ENCODE measurements around the gene WBP2.

The WBP2 gene

DNA sequence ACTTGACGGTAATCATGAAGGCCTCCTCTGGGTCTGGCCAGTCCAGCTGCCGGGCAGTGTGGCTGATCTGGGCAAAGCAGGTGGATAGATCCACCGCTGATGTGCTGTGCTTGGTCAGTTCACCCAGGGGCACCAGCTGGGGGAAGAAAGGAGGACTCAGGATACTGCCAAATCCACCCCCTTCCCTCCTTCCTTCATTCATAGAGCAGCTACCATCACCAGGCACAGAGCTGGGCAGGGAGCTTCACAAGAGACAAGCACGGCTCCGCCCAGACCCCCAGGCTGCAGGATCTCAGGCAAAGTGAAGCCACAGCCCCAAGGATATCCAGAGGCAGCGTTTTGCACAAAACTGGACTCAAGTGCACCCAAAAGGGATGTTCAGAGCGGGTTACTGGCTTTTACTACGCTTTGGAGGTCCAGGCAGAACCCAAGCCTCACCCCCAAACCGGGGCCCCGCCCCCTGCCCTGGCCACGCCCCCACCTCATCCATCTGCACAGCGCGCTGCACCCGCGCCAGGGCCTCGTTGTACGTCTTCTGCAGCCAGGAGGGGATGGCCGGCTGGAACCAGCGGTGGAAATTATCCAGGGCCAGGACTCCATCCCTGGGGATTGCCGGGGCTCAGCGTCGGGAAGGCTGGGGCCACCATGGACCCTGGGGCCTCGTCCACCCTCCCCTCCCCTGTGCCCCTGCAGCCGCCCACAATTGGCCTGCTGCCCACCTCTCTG is 20.0 kb downstream of the WBP2 start:
- Histone ChIP-seq H3K56ac (ENCODE audit: low read length) (no peak overlapping the region), H3K4me3 (ENCODE audit: low read length) (no peak overlapping the region), H3K79me2 (ENCODE audit: control insufficient read depth, insufficient read depth, low read length) (no peaks in the 10 kb centered on the region), H3K4me2 (ENCODE audit: low read length) (no peak overlapping the region), H4K5ac (ENCODE audit: low read length) (no peak overlapping the region), H3K4ac (ENCODE audit: low read depth, low read length) (no peak overlapping the region), H2BK15ac (replicated peaks; ENCODE audit: low read depth) (no peak overlapping the region), H3K23ac (ENCODE audit: low read length) (no peak overlapping the region), H2AK5ac (ENCODE audit: low read length) (no peak overlapping the region), H3K27me3 (ENCODE audit: insufficient read depth, low read length, poor library complexity) (no peaks in the 10 kb centered on the region), H3K36me3 (ENCODE audit: control insufficient read depth, insufficient read depth, low read length) (no peaks in the 10 kb centered on the region), H2BK5ac (ENCODE audit: low read length) (no peak overlapping the region), H2BK120ac (ENCODE audit: low read depth, low read length) (no peak overlapping the region), H3K4me1 (ENCODE audit: control insufficient read depth, low read depth, low read length) (peaks cover 5% of the 10 kb centered on the region), H3K27ac (ENCODE audit: low read depth, low read length) (no peak overlapping the region), H3K9ac (ENCODE audit: low read length) (no peak overlapping the region), H4K8ac (ENCODE audit: low read depth, low read length) (no peak overlapping the region), H3K18ac (ENCODE audit: low read length) (no peak overlapping the region), H3K79me1 (ENCODE audit: low read length) (no peaks in the 10 kb centered on the region)
- DNase-seq = no peak
- WGBS (ENCODE audit: extremely low coverage, insufficient coverage, low lambda C conversion rate) = no CpG with 5 or more reads among the region's 24 CpGs

DNA sequence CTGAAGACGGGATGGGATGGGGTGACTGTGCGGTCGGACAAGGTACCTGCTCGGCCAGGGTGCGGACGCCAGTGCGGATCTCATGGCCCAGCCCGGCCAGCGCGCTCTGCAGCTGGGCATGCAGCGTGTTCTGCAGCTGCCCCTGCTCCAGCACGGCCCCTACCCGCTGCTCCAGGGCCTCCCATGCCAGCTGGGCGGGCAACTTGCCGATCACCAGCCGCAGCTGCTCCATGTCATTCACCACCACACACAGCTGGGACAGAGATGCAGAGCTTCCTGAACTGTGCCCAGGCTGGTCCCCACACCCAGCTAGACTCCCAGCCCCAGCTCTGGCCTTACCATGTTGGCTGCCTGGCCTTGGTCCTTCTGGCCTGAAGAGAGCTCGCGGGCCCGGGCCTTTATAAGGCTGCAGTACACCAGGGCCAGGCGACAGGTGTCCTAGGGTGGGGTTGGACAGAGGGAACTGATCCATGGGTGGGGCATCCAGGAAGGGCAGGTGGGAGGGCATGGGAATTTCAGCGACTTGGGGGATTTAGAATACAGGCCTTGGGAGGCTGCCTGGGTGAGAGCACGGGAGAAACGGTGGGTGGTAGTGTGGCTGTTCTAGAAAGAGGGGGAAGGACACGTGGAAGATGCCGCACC is 20.7 kb downstream of the WBP2 start:
- H3K79me1 ChIP-seq (ENCODE audit: low read length) = no peaks in the 10 kb centered on the region
- no peak for DNase-seq
- no peak overlapping the region for H4K8ac ChIP-seq (ENCODE audit: low read depth, low read length)
- no peak overlapping the region for H2AK5ac ChIP-seq (ENCODE audit: low read length)
- whole genome bisulfite sequencing (ENCODE audit: extremely low coverage, insufficient coverage, low lambda C conversion rate) = no CpG with 5 or more reads among the region's 25 CpGs
- H2BK5ac ChIP-seq (ENCODE audit: low read length) = no peak overlapping the region
- no peaks in the 10 kb centered on the region for H3K79me2 ChIP-seq (ENCODE audit: control insufficient read depth, insufficient read depth, low read length)
- H3K4me1 ChIP-seq (ENCODE audit: control insufficient read depth, low read depth, low read length) = peaks cover 5% of the 10 kb centered on the region
- no peak overlapping the region for H3K18ac ChIP-seq (ENCODE audit: low read length)
- no peak overlapping the region for H2BK15ac ChIP-seq (replicated peaks; ENCODE audit: low read depth)
- no peaks in the 10 kb centered on the region for H3K36me3 ChIP-seq (ENCODE audit: control insufficient read depth, insufficient read depth, low read length)
- no peak overlapping the region for H4K5ac ChIP-seq (ENCODE audit: low read length)
- H3K27me3 ChIP-seq (ENCODE audit: insufficient read depth, low read length, poor library complexity) = no peaks in the 10 kb centered on the region
- no peak overlapping the region for H3K4me2 ChIP-seq (ENCODE audit: low read length)
- no peak overlapping the region for H3K56ac ChIP-seq (ENCODE audit: low read length)
- no peak overlapping the region for H3K23ac ChIP-seq (ENCODE audit: low read length)
- H3K4me3 ChIP-seq (ENCODE audit: low read length) = no peak overlapping the region
- no peak overlapping the region for H3K27ac ChIP-seq (ENCODE audit: low read depth, low read length)
- H3K9ac ChIP-seq (ENCODE audit: low read length) = no peak overlapping the region
- H2BK120ac ChIP-seq (ENCODE audit: low read depth, low read length) = no peak overlapping the region
- no peak overlapping the region for H3K4ac ChIP-seq (ENCODE audit: low read depth, low read length)

- no peaks in the 10 kb centered on the region for H3K79me2 ChIP-seq (ENCODE audit: control insufficient read depth, insufficient read depth, low read length)
- no peak overlapping the region for H2BK15ac ChIP-seq (replicated peaks; ENCODE audit: low read depth)
- no peak overlapping the region for H2BK5ac ChIP-seq (ENCODE audit: low read length)
- no peak overlapping the region for H3K4ac ChIP-seq (ENCODE audit: low read depth, low read length)
- H3K27me3 ChIP-seq (ENCODE audit: insufficient read depth, low read length, poor library complexity) = no peaks in the 10 kb centered on the region
- no peak overlapping the region for H4K5ac ChIP-seq (ENCODE audit: low read length)
- peak overlapping the region; percentile 60 for H3K9ac ChIP-seq (ENCODE audit: low read length)
- peak overlapping the region; percentile 89 for H3K56ac ChIP-seq (ENCODE audit: low read length)
- no peak overlapping the region for H3K4me3 ChIP-seq (ENCODE audit: low read length)
- H3K27ac ChIP-seq (ENCODE audit: low read depth, low read length) = no peak overlapping the region
- H2AK5ac ChIP-seq (ENCODE audit: low read length) = no peak overlapping the region
- H3K79me1 ChIP-seq (ENCODE audit: low read length) = no peaks in the 10 kb centered on the region
- no CpG with 5 or more reads among the region's 20 CpGs for WGBS (ENCODE audit: extremely low coverage, insufficient coverage, low lambda C conversion rate)
- peaks cover 8% of the 10 kb centered on the region for H3K4me1 ChIP-seq (ENCODE audit: control insufficient read depth, low read depth, low read length)
- H3K18ac ChIP-seq (ENCODE audit: low read length) = peak overlapping the region; percentile 18
- peak overlapping the region; percentile 58 for H3K4me2 ChIP-seq (ENCODE audit: low read length)
- no peaks in the 10 kb centered on the region for H3K36me3 ChIP-seq (ENCODE audit: control insufficient read depth, insufficient read depth, low read length)
- H4K8ac ChIP-seq (ENCODE audit: low read depth, low read length) = no peak overlapping the region
- H3K23ac ChIP-seq (ENCODE audit: low read length) = no peak overlapping the region
- no peak overlapping the region for H2BK120ac ChIP-seq (ENCODE audit: low read depth, low read length)
- DNase-seq = peak; percentile 88
Measured at GRCh38 chr17:75832652-75833400, 22.3 kb downstream of the WBP2 start.

GRCh38 chr17:75832164-75832651 is 22.9 kb downstream of the WBP2 start:
- peak overlapping the region; percentile 37 for H3K9ac ChIP-seq (ENCODE audit: low read length)

DNA sequence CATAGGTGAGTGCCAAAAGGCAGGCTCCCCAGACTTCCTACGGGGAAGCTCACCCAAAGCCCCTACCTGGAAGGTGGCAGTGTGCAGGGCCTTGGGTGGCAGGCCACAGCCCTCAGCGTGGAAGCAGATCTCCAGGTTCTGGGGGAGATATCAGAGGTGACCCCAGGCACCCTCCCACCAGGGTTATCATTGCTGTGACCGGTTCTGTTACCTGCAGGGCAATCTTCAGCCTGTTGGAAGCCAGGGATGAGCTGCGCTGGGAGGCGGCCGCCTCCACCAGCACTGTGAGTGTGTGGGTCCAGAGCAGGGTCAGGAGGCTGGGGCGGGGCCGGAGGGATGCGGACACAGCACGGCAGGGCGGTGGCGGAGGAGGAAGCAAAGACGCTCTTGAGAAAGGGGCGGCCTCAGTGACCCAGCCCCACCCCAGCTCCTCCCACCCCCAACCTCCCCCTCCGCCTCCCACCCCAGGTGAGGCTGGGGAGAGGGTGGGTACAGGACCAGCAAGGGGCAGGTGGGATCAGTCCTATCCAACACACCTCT is 24.0 kb downstream of the WBP2 start:
- H4K5ac ChIP-seq (ENCODE audit: low read length) = no peak overlapping the region
- H3K56ac ChIP-seq (ENCODE audit: low read length) = no peak overlapping the region
- no peaks in the 10 kb centered on the region for H3K36me3 ChIP-seq (ENCODE audit: control insufficient read depth, insufficient read depth, low read length)
- no CpG with 5 or more reads among the region's 15 CpGs for WGBS (ENCODE audit: extremely low coverage, insufficient coverage, low lambda C conversion rate)
- H3K4me1 ChIP-seq (ENCODE audit: control insufficient read depth, low read depth, low read length) = peaks cover 8% of the 10 kb centered on the region
- no peak overlapping the region for H3K4ac ChIP-seq (ENCODE audit: low read depth, low read length)
- H4K8ac ChIP-seq (ENCODE audit: low read depth, low read length) = no peak overlapping the region
- no peak overlapping the region for H3K9ac ChIP-seq (ENCODE audit: low read length)
- H2BK5ac ChIP-seq (ENCODE audit: low read length) = no peak overlapping the region
- no peak overlapping the region for H3K27ac ChIP-seq (ENCODE audit: low read depth, low read length)
- no peak overlapping the region for H3K23ac ChIP-seq (ENCODE audit: low read length)
- no peaks in the 10 kb centered on the region for H3K27me3 ChIP-seq (ENCODE audit: insufficient read depth, low read length, poor library complexity)
- no peak overlapping the region for H3K4me2 ChIP-seq (ENCODE audit: low read length)
- no peaks in the 10 kb centered on the region for H3K79me1 ChIP-seq (ENCODE audit: low read length)
- no peak overlapping the region for H2AK5ac ChIP-seq (ENCODE audit: low read length)
- no peak overlapping the region for H3K18ac ChIP-seq (ENCODE audit: low read length)
- DNase-seq = no peak
- H3K79me2 ChIP-seq (ENCODE audit: control insufficient read depth, insufficient read depth, low read length) = no peaks in the 10 kb centered on the region
- no peak overlapping the region for H3K4me3 ChIP-seq (ENCODE audit: low read length)
- H2BK15ac ChIP-seq (replicated peaks; ENCODE audit: low read depth) = no peak overlapping the region
- no peak overlapping the region for H2BK120ac ChIP-seq (ENCODE audit: low read depth, low read length)

More at GRCh38 chr17:75832164-75832651, 22.9 kb downstream of the WBP2 start:
- WGBS (ENCODE audit: extremely low coverage, insufficient coverage, low lambda C conversion rate) = no CpG with 5 or more reads among the region's 10 CpGs
- Histone ChIP-seq H3K4me1 (ENCODE audit: control insufficient read depth, low read depth, low read length) (peaks cover 8% of the 10 kb centered on the region), H3K27me3 (ENCODE audit: insufficient read depth, low read length, poor library complexity) (no peaks in the 10 kb centered on the region), H3K23ac (ENCODE audit: low read length) (no peak overlapping the region), H3K18ac (ENCODE audit: low read length) (no peak overlapping the region), H4K8ac (ENCODE audit: low read depth, low read length) (no peak overlapping the region), H3K56ac (ENCODE audit: low read length) (peak overlapping the region; percentile 89), H3K4me2 (ENCODE audit: low read length) (no peak overlapping the region), H3K4ac (ENCODE audit: low read depth, low read length) (no peak overlapping the region), H2BK120ac (ENCODE audit: low read depth, low read length) (no peak overlapping the region), H3K79me2 (ENCODE audit: control insufficient read depth, insufficient read depth, low read length) (no peaks in the 10 kb centered on the region), H2AK5ac (ENCODE audit: low read length) (peak overlapping the region; percentile 17), H3K79me1 (ENCODE audit: low read length) (no peaks in the 10 kb centered on the region), H4K5ac (ENCODE audit: low read length) (no peak overlapping the region), H3K4me3 (ENCODE audit: low read length) (no peak overlapping the region), H3K36me3 (ENCODE audit: control insufficient read depth, insufficient read depth, low read length) (no peaks in the 10 kb centered on the region), H2BK15ac (replicated peaks; ENCODE audit: low read depth) (no peak overlapping the region), H2BK5ac (ENCODE audit: low read length) (no peak overlapping the region), H3K27ac (ENCODE audit: low read depth, low read length) (no peak overlapping the region)
- DNase-seq = peak; percentile 20
